ENCODE measurements around the gene AKAP11.

The AKAP11 gene

GRCh38 chr13:42274386-42275097 is 2.6 kb downstream of the AKAP11 start:
- DNase-seq: no peak

DNA sequence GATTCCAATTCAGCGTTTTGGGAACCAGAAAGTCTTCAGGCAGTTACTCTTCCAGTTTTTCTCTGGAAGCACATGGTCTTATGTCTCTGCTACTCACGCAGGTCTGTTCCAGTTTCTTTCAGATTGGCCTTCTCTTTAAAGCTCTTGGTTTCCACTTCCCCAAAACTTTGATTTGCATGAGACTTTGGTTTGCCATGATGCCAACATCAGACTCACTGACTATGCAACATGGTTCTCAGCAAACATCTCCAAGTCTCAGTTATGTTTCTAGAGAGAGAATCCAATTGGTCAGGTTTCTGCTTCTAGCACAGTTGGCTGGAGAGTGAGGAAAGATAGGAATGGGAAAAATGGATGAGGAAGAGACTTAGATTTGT is 3.1 kb downstream of the AKAP11 start:
- DNase-seq: peak; percentile 93

DNA sequence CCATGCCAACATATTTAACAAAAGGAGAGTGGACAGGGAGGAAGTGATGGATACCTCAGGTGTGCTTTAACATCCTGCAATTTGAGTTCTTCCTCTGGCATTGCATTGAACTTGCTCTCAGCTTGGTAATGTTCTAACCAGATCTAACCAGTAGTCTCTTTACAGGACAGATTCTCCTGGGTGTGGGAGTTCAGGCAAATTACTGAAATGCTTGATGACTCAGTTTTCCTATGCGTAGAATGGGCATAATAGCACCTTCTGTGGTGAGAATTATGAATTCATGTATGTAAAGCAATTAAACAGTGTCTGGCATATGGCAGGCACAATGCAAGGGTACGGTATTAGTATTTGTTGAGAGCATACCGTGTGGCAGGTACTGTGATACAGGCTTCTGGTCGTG is 3.6 kb downstream of the AKAP11 start:
- DNase-seq: no peak

- no peak for DNase-seq
These were observed 4.7 kb downstream of the AKAP11 start for GRCh38 chr13:42276683-42277082.

GRCh38 chr13:42277618-42278276 is 5.8 kb downstream of the AKAP11 start:
- no peak for DNase-seq

- peak; percentile 74 for DNase-seq
These were observed 7.1 kb downstream of the AKAP11 start for GRCh38 chr13:42279080-42279479.

DNA sequence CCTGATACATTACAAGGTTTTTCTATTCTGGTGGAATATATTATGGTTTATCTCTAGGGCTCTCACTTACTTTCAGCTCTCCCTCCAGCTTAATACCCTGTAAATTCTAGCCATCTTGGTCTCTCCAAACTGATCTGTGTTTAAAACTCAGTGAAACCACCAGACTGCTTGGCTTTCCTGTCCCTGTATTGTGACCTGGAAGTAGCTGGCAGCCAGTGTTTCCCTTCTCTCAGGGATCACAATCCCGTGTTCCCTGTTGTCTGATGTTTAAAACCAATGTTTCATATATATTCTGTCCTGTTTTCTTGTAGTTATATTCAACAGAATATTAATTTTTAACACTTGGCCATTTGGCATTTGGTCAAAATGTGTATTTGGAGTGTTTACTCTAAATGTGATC is 8.0 kb downstream of the AKAP11 start:
- DNase-seq: no peak

- peak; percentile 27 for DNase-seq
These were observed 8.6 kb downstream of the AKAP11 start for GRCh38 chr13:42280537-42280936.

DNA sequence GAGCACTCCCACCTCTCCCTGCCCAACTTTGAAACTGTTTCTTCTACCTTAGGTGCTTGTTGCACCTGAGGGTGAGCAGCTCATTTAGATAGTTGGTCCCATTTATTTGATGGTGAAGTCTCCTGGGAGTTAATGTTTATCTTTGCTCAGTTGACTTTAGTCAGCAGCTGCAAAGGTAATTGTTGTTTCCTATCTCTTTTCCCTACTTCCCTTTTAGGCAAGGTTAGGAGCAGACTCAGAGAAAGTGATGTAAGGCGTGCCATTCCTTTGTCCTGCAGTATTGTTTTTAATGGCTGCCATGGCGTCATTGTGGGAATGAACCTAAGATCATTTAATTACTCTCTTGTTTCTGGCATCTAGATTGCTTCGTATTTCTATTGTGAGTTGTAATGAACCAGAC is 11.6 kb downstream of the AKAP11 start:
- DNase-seq: no peak

DNA sequence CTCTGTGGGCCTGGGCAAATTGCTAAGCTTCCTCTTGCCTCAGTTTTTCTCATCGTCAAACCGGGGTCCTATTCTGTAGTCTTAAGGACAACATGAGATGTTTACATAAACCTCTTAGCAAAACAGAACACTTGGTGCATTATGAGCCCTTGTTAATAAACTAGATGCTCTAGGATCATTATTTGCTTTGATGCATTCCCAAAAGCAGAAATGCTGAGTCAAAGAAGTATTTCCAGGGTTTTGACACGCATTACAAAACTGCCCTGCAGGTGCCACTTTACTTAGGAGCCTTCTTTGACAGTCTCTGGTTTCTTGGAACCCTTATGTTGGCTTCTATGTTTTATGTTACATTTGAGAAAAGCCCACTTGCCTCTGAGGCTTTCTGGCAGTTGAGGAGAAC is 12.1 kb downstream of the AKAP11 start:
- no peak for DNase-seq

DNA sequence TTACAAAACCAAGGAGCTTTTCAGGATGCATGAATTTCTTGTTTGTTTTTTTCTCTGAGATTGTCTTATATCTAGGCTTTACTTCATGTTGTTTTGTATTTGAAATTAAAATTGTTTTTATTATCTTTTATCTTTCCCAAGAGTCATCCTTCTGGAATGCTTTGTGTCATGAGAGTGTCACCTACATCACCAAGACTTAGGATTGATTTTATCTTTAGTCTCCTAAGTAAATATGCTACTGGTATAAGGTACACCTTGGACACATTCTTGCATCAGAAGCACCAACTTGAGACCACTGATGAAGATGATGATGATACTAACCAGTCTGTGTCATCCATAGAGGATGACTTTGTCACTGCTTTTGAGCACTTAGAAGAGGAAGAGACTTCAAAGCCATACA is 26.4 kb downstream of the AKAP11 start:
- no peak for DNase-seq

- DNase-seq: peak; percentile 20
These were observed 33.6 kb downstream of the AKAP11 start for GRCh38 chr13:42305503-42305902.

DNA sequence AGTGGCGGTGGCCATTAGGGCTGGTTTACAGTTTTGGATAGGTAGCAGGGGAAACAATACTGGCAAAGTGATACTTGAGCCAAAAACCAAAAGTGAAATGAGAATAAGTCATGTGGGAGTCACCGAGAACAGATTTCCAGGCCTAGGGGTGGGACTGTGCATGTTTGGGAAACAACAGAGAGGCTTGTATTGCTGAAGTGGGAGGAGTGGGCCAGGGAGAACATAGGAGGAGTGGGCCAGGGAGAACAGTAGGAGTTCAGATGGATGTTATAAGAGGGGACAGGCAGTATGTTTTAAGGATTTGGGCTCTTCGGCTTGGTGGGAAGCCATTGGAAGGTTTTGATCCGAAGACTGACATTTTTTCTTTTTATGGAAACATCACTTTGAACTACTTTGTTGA is 35.5 kb downstream of the AKAP11 start:
- no peak for DNase-seq

GRCh38 chr13:42312817-42313431 is 41.0 kb downstream of the AKAP11 start:
- DNase-seq: no peak

GRCh38 chr13:42318570-42318969 is 46.6 kb downstream of the AKAP11 start:
- no peak for DNase-seq

DNA sequence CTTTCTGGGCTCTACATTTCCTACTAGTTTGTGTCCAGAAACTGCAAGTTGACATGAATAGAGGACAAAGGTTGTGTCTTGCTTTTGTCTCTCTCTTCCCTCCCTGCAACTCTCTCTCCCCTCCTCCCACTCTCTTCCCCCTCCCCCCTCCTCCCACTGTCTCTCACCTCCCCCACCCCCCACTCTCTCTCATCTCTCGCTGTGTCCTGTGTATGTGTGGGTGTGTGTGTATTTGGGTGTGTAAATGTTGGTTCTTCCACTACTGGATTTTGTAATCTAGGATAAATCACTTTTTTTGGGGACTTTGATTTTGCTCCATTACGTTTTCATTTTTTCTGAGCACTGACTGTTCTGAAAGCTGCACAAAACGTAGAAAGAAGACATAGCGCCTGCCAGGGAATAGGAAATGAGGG is 48.4 kb downstream of the AKAP11 start:
- no peak for DNase-seq

- no peak for DNase-seq
These were observed 50.9 kb downstream of the AKAP11 start for GRCh38 chr13:42322806-42323205.

DNA sequence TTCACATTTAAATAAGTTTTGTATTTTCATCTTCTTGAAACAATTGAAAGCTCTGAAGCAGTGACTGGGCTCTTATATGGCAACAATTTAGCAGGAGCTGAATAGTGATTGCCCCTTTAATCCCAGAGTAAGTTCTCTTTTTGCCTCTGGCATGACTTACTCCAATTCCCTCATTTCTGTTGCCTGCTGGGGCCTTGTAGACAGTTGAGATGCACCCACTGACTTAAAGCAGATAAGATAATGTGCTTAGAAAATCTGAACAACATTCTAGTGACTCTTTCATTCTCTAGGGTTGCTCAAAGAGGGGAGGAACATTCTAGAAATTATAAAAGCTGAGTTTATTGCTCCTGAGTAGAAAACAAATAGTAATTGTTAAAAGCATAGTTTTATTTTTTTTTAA is 52.8 kb downstream of the AKAP11 start:
- no peak for DNase-seq

DNA sequence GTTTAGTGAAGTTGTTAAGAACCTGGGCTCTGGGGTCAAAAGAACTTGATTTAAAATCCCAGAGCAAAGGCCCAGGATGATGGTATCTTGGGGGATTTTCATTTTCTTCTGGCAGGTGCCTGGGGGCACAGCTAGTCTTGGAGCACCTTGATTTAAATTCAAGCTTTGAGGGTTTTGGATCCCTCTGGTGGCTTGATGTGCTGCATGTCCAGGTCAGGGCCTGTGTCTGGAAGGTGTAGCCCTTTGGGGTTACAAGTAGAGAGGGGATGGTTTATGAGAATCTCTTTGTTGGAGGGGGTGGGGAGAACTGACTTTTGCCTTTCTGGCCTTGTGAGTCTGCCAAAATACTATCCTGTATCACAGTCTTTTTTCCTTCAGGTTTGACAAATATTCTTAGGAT is 55.8 kb downstream of the AKAP11 start:
- no peak for DNase-seq

DNA sequence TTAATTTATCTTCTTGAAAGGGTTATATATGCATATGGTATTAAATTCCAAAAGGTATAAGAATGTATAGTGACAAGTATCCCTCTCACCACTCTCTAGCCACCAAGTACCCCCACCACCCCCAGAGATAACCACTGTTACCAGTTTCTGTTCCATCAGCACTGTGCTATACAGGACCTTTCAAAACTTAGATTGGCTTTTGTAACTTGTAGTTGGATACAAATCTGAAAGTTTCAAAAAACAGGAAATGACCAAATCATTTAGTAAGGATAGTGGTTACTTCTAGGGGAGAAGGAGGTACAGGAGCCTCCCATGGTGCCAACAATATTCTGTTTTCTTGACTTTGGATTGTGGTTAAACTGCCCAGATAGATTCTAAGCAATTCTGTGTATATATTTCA is 56.7 kb downstream of the AKAP11 start:
- DNase-seq: peak; percentile 51

DNA sequence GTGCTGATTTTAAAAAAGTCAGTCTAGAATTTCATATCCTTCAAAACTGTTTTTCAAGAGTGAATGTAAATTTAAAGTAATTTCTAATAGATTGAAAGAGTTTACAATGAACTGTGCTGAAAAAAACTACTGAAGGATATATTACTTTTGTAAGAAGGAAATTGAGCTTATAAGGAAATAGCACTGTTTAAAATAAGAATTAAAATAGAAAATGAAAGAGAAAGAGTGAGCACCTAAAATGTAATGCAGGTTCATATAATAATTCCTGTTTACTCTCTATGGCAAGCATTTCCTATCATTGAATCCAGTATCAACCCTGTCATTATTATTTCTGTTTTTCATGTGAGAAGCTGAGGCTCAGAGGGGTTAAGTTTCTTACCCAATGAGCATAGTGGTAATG is 57.3 kb downstream of the AKAP11 start:
- DNase-seq: no peak

DNA sequence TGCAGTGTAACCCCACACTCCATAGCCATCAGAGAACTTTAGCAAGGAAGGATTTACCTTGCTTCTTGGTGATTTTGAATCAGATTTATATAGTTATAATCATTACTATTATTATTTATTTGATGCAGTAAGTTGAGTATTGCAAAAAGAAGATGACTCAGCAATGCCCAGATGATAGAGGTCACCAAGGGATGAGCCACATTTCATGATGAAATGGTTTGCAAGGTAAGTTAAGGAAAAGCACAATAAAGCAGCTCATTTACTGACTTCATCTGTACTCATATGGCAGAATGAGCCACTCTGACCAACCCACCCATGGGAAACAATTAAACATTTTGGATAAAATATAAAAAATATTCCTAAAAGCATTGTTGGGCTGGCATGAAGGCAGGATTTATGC is 59.1 kb downstream of the AKAP11 start:
- no peak for DNase-seq

DNA sequence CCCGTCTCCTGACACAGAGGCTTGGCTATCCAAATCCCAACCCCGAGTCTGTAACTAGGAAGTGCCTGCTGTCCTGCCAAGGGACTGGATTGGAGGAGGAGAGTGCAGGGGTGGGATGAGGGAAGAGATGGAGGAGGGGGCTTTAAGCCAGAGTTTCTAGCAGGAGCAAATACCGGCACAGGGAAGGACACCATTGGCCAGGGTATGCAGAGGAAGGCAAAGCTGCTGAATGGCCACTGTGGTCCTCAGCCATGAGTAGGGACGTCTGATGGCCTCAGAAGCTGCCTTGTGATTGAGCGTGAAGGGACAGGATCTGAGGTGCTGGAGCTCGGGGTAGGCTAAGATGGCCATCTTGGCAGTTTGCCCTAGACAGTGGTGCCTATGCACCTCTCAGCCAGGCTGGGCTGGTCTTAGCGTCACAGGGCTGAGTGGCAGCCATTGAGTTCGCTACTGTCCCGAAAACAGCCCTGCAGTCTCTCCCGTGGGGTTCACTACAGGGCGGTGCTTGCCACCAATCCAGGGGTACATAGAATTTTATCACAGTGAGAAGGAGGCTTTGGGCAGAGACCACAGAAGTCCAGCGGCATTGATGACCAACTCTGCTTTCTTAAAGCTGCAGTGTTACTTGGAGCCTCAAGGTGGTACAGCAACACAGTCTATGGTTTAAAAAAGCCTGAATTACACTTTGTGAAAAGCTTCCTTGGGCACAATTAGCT is 61.8 kb downstream of the AKAP11 start:
- DNase-seq: peak; percentile 66

DNA sequence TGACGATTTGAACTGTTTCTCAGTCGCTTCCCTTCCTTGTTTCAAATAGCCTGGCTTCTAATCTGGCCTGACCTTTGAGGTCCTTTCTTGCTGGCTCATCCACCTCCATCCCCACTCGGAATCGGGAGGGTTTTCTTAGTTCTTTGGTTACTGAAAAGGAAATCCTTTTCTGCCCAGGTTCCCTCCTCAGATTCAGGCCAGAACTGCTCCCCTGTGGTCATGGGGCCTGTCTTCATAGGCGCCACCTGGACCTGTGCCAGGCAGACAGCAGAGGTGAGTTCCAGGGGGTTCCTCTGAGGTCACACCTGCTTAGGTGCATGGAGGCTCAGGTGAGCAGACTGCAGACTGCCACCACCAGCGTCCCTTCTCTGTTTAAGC is 62.4 kb downstream of the AKAP11 start:
- DNase-seq: no peak
